ENCODE results near the gene PDZK1IP1.

Gene PDZK1IP1, protein sequence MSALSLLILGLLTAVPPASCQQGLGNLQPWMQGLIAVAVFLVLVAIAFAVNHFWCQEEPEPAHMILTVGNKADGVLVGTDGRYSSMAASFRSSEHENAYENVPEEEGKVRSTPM

DNA sequence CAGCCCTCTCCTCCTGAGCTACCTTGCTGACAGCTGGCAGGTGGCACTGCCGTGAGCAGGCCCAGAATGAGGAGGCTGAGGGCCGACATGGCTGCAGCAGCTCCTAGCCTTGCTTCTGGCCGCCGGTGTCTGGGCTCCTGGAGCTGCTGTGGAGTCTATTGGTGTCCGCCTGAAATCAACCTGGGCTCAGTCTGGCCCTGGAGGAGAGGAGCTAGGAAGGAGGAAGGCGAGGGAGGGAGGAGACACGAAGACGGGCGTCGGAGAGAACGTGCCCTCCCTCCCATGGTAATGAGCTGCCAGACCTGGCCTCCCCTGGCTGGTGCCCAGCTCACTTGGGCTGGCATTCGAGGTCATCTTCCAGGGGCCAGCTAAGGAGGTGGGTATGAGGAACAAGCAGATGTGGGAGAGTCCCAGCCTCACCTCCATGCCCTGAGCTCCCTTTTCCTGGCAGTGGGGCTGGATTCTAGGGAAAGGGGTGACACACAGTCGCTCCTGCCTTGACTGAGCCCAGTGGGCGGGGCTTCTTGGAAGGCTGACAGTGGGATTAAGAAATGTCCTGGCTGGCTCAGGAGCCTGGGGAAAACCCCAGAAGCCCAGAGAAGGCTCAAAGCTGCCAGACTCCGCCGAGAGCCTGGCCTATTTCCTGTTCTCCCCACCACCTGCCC lies at the start of gene PDZK1IP1:
Gene PDZK1IP1, minus strand, starts transcription at position 193 of the 665 bp plus-strand sequence. Its CDS starts 104 bp downstream, at position 89.
- H3K27me3 ChIP-seq (ENCODE audit: insufficient read depth, low read length) = peaks cover 9% of the 10 kb centered on the region; the same call in 1 of the 2 replicates
- no peaks in the 10 kb centered on the region for H3K79me2 ChIP-seq (ENCODE audit: control insufficient read depth, insufficient read depth, low read length, unreplicated experiment)
- no peaks in the 10 kb centered on the region for H3K36me3 ChIP-seq (ENCODE audit: insufficient read depth, low read length)
- no peak within 1 kb of the TSS for H3K4me3 ChIP-seq (ENCODE audit: low read depth, low read length)
- H3K4me1 ChIP-seq (ENCODE audit: control insufficient read depth, insufficient read depth, low read length, unreplicated experiment) = peaks cover 15% of the 10 kb centered on the region
- no peak within 1 kb of the TSS for H3K27ac ChIP-seq (ENCODE audit: low read depth, low read length)
- peak within 1 kb of the TSS; percentile 70 for H2AFZ ChIP-seq (ENCODE audit: low read length, unreplicated experiment)

DNA sequence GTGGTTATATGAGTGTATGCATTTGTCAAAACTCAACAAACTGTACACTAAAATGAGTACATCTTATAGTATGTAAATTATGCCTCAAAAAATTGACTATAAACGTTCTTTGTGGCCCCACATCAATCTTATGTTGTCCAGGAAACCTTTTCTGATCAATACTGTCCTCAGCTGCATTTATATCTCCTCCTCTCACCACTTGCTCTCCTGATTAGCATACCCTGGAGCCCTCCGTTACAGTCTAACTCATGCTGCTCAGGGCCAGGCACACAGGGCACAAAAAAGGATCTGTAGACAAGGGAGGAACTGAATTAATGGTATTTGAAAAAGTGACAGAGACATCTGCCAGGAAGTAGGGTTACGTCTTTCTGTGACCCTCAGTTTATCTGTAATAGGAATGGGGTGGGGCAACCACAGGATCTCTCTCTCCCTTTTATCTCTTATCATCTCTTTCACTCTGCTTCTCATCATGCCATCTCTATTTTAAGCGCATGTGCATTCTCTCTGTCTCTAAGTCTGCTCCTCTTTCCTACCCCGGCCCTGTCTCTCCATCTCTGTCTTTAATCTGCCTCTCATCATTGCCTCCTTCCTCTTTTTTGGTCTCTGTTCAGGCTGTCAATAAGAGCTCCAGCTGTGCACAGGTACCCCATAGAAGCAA lies 49.2 kb upstream of the PDZK1IP1 start:
- Histone ChIP-seq H3K36me3 (ENCODE audit: insufficient read depth, low read length) (no peaks in the 10 kb centered on the region), H3K4me3 (ENCODE audit: low read depth, low read length) (no peak overlapping the region), H3K27ac (ENCODE audit: low read depth, low read length) (no peak overlapping the region), H3K27me3 (ENCODE audit: insufficient read depth, low read length) (peaks cover 30% of the 10 kb centered on the region), H2AFZ (ENCODE audit: low read length, unreplicated experiment) (no peak overlapping the region), H3K79me2 (ENCODE audit: control insufficient read depth, insufficient read depth, low read length, unreplicated experiment) (no peaks in the 10 kb centered on the region), H3K4me1 (ENCODE audit: control insufficient read depth, insufficient read depth, low read length, unreplicated experiment) (no peaks in the 10 kb centered on the region)

DNA sequence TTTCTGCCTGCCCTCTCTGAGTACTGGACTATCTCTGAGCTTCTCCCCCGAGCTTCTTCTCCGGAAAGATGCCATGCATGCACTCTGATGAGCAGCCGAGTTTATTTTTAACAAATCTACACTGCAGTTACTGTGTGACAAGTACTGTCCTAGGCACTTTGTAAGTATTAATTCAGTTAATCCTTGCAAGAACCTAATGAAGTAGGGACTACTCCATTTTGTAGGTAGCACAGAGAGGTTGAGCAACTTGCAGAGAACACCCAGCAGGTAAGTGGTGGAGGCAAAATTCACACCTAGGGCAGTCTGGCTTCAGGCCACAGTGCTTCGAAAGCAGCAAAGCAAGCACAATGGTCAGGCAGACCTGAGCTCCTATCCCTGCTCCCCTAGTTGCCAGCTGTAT lies 46.0 kb upstream of the PDZK1IP1 start:
- Histone ChIP-seq H3K4me1 (ENCODE audit: control insufficient read depth, insufficient read depth, low read length, unreplicated experiment) (no peaks in the 10 kb centered on the region), H3K4me3 (ENCODE audit: low read depth, low read length) (no peak overlapping the region), H3K36me3 (ENCODE audit: insufficient read depth, low read length) (no peaks in the 10 kb centered on the region), H3K79me2 (ENCODE audit: control insufficient read depth, insufficient read depth, low read length, unreplicated experiment) (no peaks in the 10 kb centered on the region), H3K27me3 (ENCODE audit: insufficient read depth, low read length) (peaks cover 40% of the 10 kb centered on the region), H2AFZ (ENCODE audit: low read length, unreplicated experiment) (no peak overlapping the region), H3K27ac (ENCODE audit: low read depth, low read length) (no peak overlapping the region)

DNA sequence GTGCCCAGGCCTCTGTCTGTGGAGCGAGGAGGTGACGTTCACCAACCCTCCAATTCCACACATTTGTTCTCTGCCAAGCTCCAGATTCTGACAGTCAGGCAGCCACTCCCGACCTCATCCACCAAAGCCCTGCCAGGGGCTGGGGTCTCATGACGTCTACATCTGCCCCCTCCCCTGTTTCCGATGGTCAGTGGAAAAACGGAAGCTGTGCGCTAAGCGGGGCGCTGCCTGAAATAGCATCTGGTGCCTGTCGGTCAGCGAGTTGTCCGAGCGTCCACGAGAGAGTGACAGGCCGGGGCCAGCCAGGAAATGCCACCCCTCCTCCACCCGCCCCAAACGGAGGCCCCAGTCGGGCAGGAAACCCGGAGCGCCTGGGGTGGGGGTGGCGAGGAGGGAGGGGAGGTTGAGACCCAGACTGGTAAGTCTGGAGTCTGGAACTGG lies 45.4 kb upstream of the PDZK1IP1 start:
- Histone ChIP-seq H3K79me2 (ENCODE audit: control insufficient read depth, insufficient read depth, low read length, unreplicated experiment) (no peaks in the 10 kb centered on the region), H3K27ac (ENCODE audit: low read depth, low read length) (no peak overlapping the region), H3K4me3 (ENCODE audit: low read depth, low read length) (no peak overlapping the region), H3K36me3 (ENCODE audit: insufficient read depth, low read length) (no peaks in the 10 kb centered on the region), H2AFZ (ENCODE audit: low read length, unreplicated experiment) (no peak overlapping the region), H3K27me3 (ENCODE audit: insufficient read depth, low read length) (peaks cover 45% of the 10 kb centered on the region), H3K4me1 (ENCODE audit: control insufficient read depth, insufficient read depth, low read length, unreplicated experiment) (no peaks in the 10 kb centered on the region)

DNA sequence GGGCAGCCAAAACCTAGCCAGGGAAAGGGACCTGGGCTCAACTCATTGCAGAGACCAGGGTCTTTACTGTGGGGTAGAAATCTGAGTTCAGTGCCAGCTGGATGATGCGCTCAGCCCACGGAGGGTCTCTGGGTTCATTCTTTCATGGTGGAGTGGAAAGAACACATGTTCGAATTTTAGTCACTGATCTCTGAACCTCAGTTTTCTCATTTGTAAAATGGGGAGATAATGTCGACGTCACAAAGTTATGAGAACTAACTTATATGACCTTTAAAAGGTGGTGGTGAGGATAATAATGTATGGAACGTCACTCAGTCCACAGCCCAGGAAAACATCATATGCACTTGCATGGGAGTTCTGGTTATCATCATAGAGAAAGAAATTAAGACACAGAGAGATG lies 43.4 kb upstream of the PDZK1IP1 start:
- H3K4me1 ChIP-seq (ENCODE audit: control insufficient read depth, insufficient read depth, low read length, unreplicated experiment) = no peaks in the 10 kb centered on the region

DNA sequence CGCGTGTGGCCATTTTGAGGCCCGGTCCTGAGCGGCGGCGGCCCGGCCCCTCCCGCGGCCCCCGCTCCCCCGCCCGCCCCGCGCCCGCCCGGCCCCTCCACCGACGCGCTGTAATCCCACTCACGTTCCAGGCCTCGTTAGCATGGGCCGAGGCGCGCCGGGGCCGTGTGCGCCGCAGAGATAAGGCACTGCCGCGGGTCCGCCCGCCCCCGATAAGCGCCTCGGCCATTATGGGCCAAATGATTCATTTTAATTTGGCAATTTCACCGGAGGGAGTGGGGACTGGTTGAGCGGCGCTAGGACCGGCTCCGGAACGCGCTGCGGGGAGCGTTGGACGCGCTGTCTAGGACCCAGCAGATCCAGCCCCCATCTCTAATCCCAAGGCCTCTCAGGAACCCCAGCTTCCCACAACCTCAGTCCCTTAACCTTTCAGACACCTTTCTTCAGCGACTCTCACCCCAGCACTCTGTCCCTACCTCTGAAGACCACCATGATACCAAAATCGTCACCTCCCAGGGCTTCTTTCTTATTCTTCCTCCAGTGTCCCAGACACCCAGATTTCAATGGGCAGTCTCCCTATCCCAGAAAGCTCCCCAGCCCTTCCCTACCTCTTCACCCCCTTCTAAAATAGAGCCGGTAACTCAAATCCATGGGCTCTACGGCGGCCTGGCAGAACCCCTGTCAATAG lies 42.5 kb upstream of the PDZK1IP1 start, which contains the start of gene TAL1:
Gene TAL1, minus strand, starts transcription at position 39 of the 688 bp plus-strand sequence. CDS start 6,337 bp downstream, outside the sequence.
- Histone ChIP-seq H2AFZ (ENCODE audit: low read length, unreplicated experiment) (no peak within 1 kb of the TSS), H3K79me2 (ENCODE audit: control insufficient read depth, insufficient read depth, low read length, unreplicated experiment) (no peaks in the 10 kb centered on the region), H3K4me3 (ENCODE audit: low read depth, low read length) (peak within 1 kb of the TSS; percentile 61), H3K27me3 (ENCODE audit: insufficient read depth, low read length) (peaks cover 74% of the 10 kb centered on the region), H3K4me1 (ENCODE audit: control insufficient read depth, insufficient read depth, low read length, unreplicated experiment) (no peaks in the 10 kb centered on the region), H3K27ac (ENCODE audit: low read depth, low read length) (no peak within 1 kb of the TSS), H3K36me3 (ENCODE audit: insufficient read depth, low read length) (no peaks in the 10 kb centered on the region)

More for the DNA sequence above, 43.4 kb upstream of the PDZK1IP1 start:
- Histone ChIP-seq H3K4me3 (ENCODE audit: low read depth, low read length) (no peak overlapping the region), H3K27ac (ENCODE audit: low read depth, low read length) (no peak overlapping the region), H3K36me3 (ENCODE audit: insufficient read depth, low read length) (no peaks in the 10 kb centered on the region), H3K27me3 (ENCODE audit: insufficient read depth, low read length) (peaks cover 66% of the 10 kb centered on the region), H3K79me2 (ENCODE audit: control insufficient read depth, insufficient read depth, low read length, unreplicated experiment) (no peaks in the 10 kb centered on the region), H2AFZ (ENCODE audit: low read length, unreplicated experiment) (no peak overlapping the region)

DNA sequence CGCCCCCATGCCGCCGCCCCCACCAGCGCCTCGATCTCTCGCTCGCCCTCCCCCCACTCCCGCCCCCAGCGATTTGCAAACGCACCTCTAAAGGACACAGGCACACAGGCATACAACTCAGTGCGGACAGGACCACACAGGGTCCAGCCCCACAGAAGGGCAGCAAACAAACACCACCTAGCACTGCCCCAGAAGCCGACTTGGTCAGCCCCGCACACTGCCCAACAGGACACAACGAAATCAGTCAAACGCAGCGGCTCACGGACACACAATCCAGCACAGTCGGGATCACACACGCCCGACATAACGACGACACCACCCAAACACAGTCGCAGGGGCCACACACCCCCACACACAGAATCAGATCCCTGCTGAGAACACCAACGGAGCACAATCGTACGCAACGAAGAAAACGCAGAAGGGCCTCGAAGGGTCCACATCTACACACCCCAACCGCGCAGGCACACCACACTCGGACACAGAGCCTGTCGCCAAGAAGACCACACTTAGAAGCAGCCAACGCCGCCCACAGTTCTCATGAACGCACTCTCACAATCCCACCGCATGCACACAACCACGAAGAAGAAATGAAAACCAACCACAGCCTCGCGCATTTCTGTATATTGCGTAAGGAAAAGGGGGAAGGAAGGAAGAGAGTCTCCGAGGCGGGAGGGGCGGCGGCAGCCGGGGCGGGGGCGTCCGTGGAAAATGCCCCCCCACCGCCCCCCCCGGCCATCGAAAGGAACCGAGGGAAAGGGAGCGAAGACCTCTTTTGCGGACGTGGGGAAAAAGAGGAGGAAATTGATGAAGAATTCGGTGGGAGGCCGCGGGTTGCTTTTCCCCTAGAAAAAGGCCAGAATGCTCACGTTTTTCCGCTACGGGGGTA lies 41.7 kb upstream of the PDZK1IP1 start:
- Histone ChIP-seq H2AFZ (ENCODE audit: low read length, unreplicated experiment) (no peak overlapping the region), H3K36me3 (ENCODE audit: insufficient read depth, low read length) (no peaks in the 10 kb centered on the region), H3K4me1 (ENCODE audit: control insufficient read depth, insufficient read depth, low read length, unreplicated experiment) (no peaks in the 10 kb centered on the region), H3K27ac (ENCODE audit: low read depth, low read length) (no peak overlapping the region), H3K79me2 (ENCODE audit: control insufficient read depth, insufficient read depth, low read length, unreplicated experiment) (no peaks in the 10 kb centered on the region), H3K27me3 (ENCODE audit: insufficient read depth, low read length) (peaks cover 82% of the 10 kb centered on the region), H3K4me3 (ENCODE audit: low read depth, low read length) (peak overlapping the region; percentile 61)

DNA sequence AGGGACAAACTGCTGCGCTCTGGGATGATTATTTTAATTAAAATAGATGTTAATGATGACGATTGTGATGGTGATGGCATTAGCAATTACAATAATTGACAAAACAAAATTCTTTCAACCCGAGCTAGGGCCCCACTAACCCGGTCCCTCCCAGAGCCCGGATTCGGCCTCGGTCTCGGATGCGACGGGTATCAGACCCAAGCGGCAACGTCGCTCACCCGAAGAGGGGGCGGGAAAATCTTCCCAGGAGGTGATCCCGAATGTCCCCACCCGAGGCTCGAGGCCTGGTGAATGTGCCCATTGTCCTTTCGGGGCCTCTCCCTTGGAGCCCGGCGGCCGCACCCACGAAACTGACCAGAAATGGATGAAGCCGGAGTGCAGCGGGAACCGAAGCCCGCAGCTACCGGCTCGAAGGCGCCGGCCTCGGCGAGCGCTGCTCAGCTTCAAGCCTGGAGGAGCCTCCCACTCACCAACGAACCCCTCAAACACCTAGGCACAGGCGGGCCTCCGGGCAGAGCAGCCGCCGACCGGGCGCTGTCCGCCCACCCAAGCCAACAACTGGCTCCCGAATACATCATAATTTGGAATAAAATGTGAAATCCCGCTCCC lies 41.0 kb upstream of the PDZK1IP1 start:
- H3K27ac ChIP-seq (ENCODE audit: low read depth, low read length) = no peak overlapping the region
- H3K36me3 ChIP-seq (ENCODE audit: insufficient read depth, low read length) = no peaks in the 10 kb centered on the region

DNA sequence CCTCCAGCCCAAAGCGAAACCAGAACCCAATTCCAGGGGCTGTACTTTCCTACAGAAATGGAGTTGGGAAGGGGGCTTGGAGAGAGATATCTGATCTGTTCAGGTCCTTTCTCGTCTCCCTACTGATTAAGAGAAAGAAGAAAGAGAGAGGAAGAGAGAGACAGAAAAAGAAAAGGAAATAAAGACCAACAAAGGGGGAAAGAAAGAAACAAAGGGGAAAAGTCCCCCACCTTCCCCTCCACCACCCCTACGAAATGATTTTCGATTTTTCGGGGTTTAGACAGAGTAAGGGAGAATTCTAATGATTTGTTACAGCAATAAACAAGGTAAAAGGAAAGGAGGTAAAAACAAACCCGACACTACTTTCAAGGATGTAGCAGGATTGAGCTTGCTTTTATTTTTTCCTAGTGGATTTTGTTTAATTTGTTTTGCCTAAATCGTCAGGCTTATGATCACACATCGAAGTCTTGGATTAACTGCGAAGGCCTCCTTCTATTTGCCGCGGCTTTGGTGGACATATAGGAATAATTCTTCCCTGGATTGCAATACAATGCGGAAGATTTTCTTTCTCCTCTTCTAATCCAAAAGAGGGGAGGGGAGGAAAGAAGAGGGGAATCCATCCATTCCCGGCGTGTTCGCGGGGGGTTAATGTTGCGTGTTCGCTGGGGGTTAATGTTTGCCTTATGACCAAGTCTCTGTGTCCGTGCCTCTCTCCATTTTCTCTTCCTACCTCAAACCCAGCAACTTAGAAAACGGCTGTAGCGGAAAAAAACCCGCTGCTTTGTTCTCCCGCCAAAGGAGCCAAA lies 40.3 kb upstream of the PDZK1IP1 start:
- H2AFZ ChIP-seq (ENCODE audit: low read length, unreplicated experiment) = no peak overlapping the region
- H3K27ac ChIP-seq (ENCODE audit: low read depth, low read length) = no peak overlapping the region
- no peaks in the 10 kb centered on the region for H3K36me3 ChIP-seq (ENCODE audit: insufficient read depth, low read length)
- H3K27me3 ChIP-seq (ENCODE audit: insufficient read depth, low read length) = peaks cover 96% of the 10 kb centered on the region
- no peaks in the 10 kb centered on the region for H3K4me1 ChIP-seq (ENCODE audit: control insufficient read depth, insufficient read depth, low read length, unreplicated experiment)
- H3K79me2 ChIP-seq (ENCODE audit: control insufficient read depth, insufficient read depth, low read length, unreplicated experiment) = no peaks in the 10 kb centered on the region
- H3K4me3 ChIP-seq (ENCODE audit: low read depth, low read length) = no peak overlapping the region

More for the DNA sequence above, 41.0 kb upstream of the PDZK1IP1 start:
- H3K79me2 ChIP-seq (ENCODE audit: control insufficient read depth, insufficient read depth, low read length, unreplicated experiment) = no peaks in the 10 kb centered on the region
- no peak overlapping the region for H2AFZ ChIP-seq (ENCODE audit: low read length, unreplicated experiment)
- peaks cover 90% of the 10 kb centered on the region for H3K27me3 ChIP-seq (ENCODE audit: insufficient read depth, low read length)
- no peaks in the 10 kb centered on the region for H3K4me1 ChIP-seq (ENCODE audit: control insufficient read depth, insufficient read depth, low read length, unreplicated experiment)
- no peak overlapping the region for H3K4me3 ChIP-seq (ENCODE audit: low read depth, low read length)
